Activated CD4-positive, alpha-beta T cell treated with anti-CD3 and anti-CD28 coated beads, Interleukin-2, amount 50 U/mL, for 1 hour (primary cell): ENCODE results near the gene SMIM22.

Experiments
- DNase-seq: peaks from one replicate; pipeline ENCODE4 v3.0.0-alpha.2; 2020

SMIM22 gene

GRCh38 chr16:4797805-4798252, 2.7 kb downstream of the SMIM22 start:
- no peak for DNase-seq

- no peak for DNase-seq
Measured at GRCh38 chr16:4798456-4798855, 3.3 kb downstream of the SMIM22 start.

GRCh38 chr16:4799171-4799855, 4.1 kb downstream of the SMIM22 start:
- DNase-seq = no peak

DNA sequence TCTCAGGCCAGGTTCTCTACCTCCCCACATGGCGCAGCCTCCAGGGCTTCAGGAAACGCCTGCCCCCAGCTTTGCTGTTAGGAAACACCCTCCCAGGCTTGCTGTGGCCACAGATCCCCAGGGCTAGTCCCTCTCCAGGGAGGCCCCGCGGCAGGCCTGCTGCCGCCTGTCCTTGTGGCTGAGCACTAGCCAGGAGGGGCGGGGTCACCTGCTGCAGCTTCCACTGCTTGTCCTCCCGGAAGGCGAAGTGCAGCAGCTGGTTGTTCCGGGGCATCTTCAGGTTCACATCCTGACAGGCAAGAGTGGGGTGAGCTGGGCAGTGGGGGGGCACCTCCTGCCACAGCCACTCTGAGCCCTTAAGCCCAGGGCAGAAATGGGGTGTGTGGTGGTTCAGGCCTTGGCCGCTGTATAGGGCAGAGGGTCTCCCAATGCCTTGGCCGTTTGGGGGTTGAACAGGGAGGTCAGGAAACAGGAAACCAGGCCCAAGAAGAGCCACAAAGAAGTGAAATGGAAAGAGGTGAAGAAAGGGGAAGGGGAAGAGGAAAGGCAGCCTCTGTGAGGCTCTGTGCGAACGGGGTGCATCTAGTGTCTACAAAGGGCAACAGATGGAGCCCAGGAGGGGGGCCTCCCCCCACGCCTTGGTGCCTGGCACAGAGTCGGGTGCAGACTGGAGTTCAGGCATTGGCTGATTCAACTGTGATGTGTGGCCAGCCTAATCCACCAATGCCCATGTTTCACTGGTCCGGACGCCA, 5.3 kb downstream of the SMIM22 start:
- no peak for DNase-seq

- DNase-seq = no peak
Measured at GRCh38 chr16:4801051-4801961, 6.1 kb downstream of the SMIM22 start.

GRCh38 chr16:4801962-4802658, 6.9 kb downstream of the SMIM22 start, which contains the start of gene ROGDI:
TSS of gene ROGDI (minus strand) at chr16:4802633. CDS start at chr16:4802571, 62 bp downstream.
- DNase-seq = peak; percentile 82

DNA sequence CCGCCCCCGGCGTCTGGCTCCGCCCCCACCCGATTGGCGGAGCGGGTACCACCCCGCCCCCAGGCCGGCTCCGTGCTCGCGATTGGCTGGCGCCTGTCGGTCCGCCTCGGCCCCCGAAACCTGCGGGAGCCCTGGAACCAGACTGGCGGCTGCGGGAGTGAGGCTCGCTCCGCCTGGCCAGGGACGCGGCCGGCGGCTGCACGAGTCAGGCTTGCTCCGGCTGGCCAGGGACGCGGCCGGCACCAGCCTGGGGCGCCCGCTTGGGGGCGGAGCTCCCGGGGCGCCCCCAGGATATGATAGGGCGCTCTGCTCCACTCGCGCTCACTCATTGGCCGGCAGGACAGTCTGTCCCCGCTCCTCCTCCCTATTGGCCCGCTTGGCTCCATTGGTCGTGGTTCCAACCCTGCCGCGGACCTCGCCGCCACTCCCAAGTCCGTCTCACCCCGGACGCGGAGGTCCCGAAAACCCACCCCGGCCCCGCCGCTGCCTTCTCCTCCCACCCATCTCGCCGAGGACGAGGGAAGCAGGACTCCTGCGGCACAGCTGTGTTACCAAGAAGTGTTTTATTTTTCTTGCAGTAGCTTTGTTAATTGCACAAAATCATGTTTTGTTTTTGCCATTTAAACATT, 7.6 kb downstream of the SMIM22 start:
- peak; percentile 85 for DNase-seq

GRCh38 chr16:4803401-4803844, 8.3 kb downstream of the SMIM22 start:
- no peak for DNase-seq

DNA sequence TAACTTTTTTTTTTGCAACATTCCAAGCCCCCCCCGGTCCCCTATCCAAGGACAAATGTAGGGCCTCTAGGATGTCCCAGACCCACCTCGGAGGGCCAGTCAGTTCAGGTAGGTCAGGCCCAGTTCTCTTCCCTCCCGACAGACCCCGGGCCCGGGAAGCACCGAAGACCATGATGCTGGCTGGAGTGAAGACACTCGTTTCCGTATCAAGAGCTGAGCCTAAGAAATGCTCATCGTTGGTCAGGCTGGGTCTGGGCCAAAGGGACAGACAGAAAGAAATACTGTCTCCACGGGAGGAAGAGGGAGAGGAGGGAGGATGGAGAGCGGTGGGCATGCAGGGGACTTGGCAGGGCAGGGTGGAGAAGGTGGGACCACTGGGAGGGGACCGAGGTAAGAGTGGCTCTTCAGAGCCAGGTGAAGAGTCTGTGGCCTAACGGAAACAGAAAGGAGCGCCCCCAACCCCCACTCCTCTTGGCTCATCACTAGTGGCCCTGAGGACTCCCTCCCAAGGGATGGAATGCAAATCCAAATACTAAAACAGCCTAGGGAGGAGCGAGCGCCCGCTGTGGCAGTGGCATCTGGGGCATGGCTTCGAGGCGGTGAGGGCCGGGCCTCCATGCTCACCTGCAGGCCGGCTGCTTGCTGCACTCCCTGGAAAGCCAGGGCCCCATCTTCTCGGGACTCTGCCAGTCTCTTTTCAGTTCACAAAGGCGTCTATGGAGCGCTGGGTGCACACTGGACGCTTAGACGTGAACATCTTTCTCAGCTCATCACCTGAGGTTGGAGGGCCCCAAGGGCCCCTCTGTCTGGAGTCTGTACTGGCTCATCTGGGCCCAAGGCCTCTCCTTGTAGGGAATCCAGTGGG, 9.0 kb downstream of the SMIM22 start:
- no peak for DNase-seq

GRCh38 chr16:4805231-4805630, 10.1 kb downstream of the SMIM22 start:
- no peak for DNase-seq

DNA sequence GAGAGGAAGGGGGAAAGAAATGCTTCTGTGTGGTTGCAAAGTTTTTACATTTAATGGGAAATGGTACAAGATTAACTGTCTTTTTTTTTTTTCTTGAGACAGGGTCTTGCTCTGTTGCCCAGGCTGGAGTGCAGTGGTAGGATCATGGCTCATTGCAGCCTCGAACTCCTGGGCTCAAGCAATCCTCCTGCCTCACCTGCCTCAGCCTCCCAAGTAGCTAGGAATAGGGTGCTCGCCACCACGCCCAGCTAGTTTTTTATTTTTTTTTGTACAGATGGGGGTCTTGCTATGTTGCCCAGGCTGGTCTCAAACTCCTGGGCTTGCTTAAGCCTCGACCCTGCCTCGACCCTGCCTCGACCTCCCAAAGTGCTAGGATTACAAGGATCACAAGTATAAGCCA, 11.1 kb downstream of the SMIM22 start:
- DNase-seq = no peak

DNA sequence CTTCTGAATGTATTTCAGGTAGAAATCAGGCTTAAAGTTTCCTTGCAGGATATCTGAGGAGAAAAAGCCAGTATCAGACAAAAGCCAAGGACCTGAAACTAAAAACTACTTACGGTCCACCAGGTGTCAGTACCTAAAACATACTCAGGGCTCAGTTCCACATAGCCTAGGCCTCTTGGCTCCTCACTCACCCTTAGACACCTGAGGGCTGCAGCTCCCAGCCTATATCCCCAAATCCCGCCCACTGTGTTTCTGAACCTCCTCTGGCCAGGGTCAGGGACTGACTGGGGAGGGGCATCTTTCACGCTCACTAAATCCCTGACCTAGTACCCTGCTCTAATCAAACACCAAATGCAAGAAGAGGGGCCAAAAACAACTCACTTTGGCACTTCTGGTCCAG, 16.1 kb downstream of the SMIM22 start:
- DNase-seq = no peak

GRCh38 chr16:4811773-4812172, 16.6 kb downstream of the SMIM22 start:
- no peak for DNase-seq

DNA sequence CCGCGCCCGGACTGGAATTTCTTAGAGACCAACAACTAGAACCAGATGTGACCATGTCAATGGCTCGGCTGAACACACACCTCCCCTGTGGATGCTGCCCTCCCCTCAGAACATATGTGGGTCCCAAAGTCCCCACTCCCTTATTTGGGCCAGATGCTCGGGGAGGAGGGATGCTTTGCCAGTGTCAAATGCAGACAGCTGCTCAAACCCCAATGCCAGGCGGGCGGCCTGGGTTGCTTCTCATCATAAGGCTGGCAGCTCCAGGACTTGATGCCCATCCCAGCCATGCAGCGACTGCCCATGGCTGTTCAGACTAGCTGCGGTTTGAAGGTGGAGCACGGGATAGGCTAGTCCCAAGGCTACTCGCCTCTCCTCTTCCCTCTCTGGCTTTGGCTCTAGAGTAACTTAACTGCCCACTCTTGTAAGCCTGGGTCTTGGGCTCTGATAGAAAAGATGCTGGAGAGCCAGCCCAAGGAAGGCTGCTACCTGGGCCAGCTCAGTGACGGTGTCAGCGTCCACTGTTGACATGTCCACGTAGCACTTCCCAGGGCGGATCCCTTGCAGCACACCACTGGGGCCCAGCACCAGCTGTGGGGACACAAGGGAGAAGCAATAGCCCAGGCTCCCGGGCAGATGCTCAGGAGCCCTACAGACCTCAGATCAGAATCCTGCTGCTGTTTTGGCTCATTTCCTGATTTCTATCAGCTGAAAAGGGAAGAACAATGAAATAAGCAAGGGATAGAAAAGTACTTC, 18.3 kb downstream of the SMIM22 start:
- DNase-seq = no peak

DNA sequence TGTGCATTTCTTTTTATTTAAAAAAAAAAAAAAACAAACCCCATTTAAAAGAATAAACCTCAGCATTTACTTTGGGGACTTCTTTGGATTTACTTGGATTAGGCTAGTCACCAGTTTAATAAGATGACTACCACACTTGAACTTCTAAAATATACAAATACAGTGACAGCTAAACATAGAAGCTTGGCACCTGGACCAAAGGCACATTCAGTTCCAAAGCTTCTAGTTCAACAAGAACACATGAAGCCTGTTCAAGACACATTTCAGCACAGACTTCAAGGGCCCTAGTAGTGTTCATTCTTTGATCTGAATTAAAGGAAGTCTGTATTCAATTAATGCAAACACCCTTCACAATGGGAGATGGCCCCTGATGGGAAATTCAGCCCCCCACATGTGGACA, 18.9 kb downstream of the SMIM22 start:
- no peak for DNase-seq

DNA sequence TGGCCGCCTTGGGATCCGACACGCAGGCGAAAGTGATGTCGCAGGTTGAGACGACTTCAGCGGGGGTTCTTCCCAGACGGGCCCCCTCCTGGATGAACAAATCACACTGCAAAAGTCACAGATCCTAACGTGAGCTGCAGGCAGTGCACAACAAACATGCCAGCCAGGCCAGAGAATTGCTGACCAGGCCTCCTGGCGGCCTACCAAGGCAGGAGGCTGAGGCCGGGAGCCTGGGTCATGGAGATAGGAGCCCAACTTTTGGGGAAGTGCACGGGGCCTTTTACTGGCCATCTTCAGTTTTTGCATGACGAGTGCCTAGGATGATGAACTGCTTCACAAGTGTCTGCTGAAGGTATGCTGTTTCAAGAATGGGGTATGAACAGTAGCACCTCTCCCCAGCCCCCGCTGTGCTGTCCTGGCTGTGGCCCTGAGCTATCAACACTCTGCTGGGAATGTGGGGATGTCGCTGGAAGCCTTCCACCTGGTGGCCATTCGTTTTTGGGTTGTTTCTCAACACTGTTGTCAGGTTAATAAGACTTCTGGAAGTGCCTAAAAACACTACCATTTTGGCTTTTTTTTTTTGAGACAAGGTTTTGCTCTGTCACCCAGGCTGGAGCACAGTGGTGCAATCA, 19.5 kb downstream of the SMIM22 start:
- DNase-seq = no peak

- DNase-seq = no peak
Measured at GRCh38 chr16:4820652-4821051, 25.5 kb downstream of the SMIM22 start.

DNA sequence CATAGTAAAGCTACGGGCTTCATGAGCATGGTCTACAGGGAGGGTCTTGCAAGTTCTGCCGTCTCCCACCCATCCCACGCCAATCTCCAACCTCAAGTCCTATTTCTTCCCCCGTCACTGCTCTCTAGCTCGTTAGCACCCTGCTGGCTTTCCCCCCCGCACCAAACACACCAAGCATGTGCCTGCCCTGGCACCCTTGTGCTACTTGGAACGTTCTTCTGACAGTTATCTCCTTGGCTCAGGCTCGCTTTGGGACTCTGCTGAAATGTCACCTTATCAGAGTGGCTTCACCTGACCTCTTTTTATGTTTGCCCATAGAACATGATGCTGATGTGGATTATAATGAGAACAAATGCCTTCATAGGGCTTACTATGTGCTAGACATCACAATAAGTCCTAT, 30.0 kb downstream of the SMIM22 start:
- DNase-seq = no peak

- DNase-seq = no peak
Measured at GRCh38 chr16:4826526-4826925, 31.4 kb downstream of the SMIM22 start.

GRCh38 chr16:4826980-4827379, 31.8 kb downstream of the SMIM22 start:
- DNase-seq = no peak
